NCI-H345 treated with DMSO at 0.1 percent for 48 hours (cell line): Measurements from ENCODE around the gene ZNF423.

Source experiments
- DNase-seq: peaks from one replicate; lab custom pipeline; 2025; ENCODE audit not compliant: unreplicated experiment; lab: John Stamatoyannopoulos, UW

The ZNF423 gene

GRCh38 chr16:49590166-49590871, 265.6 kb downstream of the ZNF423 start:
- no peak for DNase-seq

DNA sequence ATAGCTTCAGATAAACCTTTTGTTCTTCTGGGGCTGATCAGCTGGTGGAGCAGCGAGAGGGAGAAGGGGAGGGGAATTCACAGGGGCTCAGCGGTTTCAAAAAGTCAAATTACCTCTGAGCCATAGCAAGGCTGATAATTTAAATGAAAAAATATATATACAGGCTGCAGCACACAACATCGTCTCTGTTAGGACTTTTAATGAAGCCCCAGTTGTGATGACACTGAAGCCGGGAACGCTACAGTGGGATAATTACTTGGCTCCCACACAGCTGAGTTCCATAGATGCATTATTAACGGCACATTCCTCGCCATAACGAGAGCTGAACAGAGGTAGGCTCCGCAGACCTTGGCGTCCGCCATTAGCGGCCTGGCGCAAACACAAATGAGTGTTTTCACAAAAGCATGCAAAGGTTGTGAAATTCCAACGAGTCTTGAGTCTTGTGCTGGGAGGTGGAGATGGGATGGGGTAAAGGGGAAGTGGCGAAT, 266.3 kb downstream of the ZNF423 start:
- no peak for DNase-seq

- no peak for DNase-seq
Measured at GRCh38 chr16:49588729-49589384, 267.1 kb downstream of the ZNF423 start.

DNA sequence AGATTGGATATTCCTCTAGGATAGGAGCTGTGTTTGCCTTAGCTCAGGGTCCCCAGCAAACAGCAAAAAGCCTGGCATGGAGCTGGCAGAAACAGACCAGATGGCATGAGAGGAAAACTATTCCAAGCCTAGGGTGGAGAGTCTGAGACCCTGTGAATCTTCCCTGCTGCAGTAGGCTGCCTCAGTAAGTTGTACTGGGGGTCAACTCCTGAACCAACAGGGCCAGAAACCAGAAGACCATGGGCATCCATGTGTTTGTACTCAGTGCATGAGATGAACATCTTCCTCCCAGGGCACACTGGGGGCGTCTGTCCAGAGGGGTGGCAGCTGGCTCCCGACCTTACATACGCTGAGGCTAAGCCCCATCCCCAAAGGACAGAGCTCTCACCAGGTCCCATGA, 267.9 kb downstream of the ZNF423 start:
- no peak for DNase-seq

- DNase-seq, result no peak
Measured at GRCh38 chr16:49587511-49587910, 268.4 kb downstream of the ZNF423 start.

DNA sequence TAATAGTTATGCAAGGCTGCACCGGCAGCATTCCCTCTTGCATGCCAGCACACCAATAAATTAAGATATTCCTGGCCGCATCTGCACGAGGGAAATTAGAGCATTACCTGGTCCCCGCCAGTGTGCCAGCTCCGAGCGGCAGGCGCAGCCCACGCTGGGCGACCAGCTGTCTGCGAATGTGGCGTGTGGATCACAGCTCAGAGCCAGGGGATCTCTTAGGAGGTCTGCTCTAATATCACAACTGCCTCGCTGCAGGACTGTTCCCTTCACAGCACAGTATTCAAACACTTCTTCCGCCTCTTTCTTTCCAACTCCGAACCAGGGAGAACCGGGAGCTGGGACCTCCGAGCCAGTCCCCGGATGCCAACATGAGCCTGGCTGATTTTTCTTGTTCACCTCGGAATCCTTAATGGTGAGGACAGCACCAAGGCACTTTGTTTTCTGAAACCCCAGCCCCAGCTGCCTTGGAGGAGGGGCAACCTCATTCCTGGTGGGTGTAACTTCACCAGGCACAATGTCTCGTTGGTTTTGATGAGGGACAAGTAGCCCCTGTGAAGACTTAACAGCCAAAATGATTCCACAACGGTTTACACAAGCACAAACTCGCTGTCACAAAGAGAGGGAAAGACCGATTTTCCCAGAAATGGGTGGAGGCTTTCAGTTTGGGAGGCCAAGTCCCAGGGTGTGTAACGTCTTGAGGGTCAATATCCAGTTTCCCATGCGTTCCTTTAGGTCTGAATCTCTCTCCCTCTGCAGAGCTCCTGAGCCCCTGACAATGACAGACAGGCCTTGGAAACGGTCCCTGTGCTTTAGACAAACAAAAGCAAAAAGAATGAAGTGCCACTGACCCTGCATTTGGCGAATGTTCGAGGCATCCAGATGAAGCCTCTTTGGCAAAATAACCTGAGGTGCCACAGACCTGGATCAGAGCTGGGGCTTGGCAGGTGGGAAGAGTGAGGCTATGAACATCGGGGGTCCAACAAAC, 269.2 kb downstream of the ZNF423 start:
- no peak for DNase-seq

- no peak for DNase-seq
Measured at GRCh38 chr16:49585143-49585832, 270.6 kb downstream of the ZNF423 start.

GRCh38 chr16:49583911-49584310, 272.0 kb downstream of the ZNF423 start:
- DNase-seq, result no peak

GRCh38 chr16:49581630-49582298, 274.1 kb downstream of the ZNF423 start:
- no peak for DNase-seq

- no peak for DNase-seq
Measured at GRCh38 chr16:49580751-49581303, 275.1 kb downstream of the ZNF423 start.

GRCh38 chr16:49578435-49579024, 277.4 kb downstream of the ZNF423 start:
- DNase-seq, result no peak

GRCh38 chr16:49578018-49578417, 277.9 kb downstream of the ZNF423 start:
- no peak for DNase-seq

- DNase-seq, result no peak
Measured at GRCh38 chr16:49576941-49577340, 279.0 kb downstream of the ZNF423 start.

DNA sequence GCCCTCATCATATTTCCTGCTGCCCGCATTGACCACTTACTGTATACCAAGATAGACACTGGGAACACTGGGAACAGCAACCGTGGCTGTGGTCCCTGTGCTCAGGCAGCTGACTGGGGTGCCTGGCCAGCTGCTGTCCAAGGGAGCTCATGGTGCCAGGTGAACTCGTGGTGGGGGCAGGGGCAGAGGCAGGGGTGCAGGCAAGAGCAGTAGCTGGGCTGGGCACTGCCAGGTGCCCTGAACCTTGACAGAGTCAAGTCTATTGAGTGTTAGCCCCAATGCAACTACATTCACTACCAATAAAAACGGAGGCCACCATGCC, 279.8 kb downstream of the ZNF423 start:
- no peak for DNase-seq

DNA sequence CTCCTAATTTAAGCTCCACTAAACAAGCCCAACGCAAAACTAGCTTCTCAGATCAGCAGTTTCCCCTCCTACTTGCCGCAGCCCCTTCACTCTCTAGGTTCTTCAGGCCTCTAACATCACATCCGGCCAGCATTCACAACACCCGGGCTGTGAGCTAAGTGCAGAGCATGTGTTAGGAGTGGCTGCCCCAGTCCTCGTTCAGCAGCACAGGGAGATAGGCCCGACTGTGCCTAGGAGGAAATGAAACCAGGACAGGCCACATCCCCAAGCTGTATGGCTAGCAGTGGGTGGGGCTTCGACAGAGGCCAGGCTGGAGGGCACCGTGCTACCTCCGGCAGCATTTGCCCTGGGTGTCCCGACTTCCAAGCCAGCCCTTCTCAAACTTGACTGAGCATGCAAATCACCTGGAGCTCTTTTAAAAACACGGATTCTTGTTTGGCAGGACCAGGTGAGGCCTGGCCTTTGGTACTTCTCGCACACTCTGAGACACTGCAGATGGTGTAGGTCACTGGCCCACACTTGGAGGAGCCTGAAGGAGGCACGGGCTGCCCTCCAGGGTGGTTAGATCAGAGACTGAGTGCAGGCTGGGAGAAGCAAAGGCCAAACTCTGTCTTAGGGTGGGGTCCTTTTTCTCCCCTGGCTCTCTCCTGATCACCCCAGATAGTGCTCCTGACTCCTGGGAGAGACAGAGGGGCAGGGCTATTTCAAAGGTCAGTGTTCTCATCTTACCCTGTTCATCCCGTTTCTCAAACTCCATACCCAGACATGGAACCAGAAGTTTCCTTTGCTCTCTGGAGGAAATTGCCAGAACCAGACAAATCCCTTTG, 280.4 kb downstream of the ZNF423 start:
- no peak for DNase-seq

GRCh38 chr16:49574826-49575225, 281.1 kb downstream of the ZNF423 start:
- no peak for DNase-seq

GRCh38 chr16:49567950-49568349, 288.0 kb downstream of the ZNF423 start:
- no peak for DNase-seq

DNA sequence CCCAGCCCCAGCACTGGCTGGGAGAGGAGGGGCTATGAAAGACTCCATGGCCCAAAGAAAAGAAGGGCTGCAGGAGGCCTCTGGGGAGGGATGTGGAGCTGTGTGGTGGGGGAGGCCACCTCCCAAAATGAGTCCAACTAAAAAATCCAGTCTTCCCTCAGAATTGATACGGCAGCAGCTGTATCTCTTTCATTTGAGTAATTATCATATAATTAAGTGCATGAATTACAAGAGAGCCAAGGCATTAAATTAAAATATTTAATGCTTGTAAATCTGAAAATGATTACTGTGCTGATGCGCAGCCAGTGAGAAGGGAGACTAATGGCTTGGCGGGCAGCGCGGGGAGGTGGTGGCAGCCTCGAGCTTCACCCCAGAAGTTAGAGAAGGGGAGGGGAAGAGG, 289.5 kb downstream of the ZNF423 start:
- DNase-seq, result no peak
